Hepatocyte (in vitro differentiated cells): ENCODE results near the gene SUGP2. TPM values are rescaled to one million over a fixed set of nuclear protein-coding genes. Genes with fewer than 3 reads are reported as not detected.
A peak's percentile ranks its signal among the peaks of the same experiment; 100 is the strongest.

ENCODE experiments used
- DNase-seq: peaks from one replicate; pipeline ENCODE4 v3.0.0-alpha.2; 2016; ENCODE audit warnings: low spot score
- H2AFZ ChIP-seq: fragments of 200-600 bp; sonication (generic); 2 replicates; pipeline ENCODE4 v1.6.0; 2016; ENCODE audit warnings: antibody characterized with exemption, mild to moderate bottlenecking
- H3K27ac ChIP-seq: fragments of 200-600 bp; sonication (generic); 2 replicates; pipeline ENCODE4 v1.5.1; 2016; ENCODE audit warnings: mild to moderate bottlenecking
- H3K27me3 ChIP-seq: fragments of 200-600 bp; sonication (generic); 2 replicates; pipeline ENCODE4 v1.6.1; 2016
- H3K36me3 ChIP-seq: fragments of 200-600 bp; sonication (generic); replicated peaks from 2 replicates; pipeline ENCODE4 v1.5.1; 2016; ENCODE audit warnings: low read depth; ENCODE audit not compliant: insufficient read depth
- H3K4me1 ChIP-seq: fragments of 200-600 bp; sonication (generic); 2 replicates; pipeline ENCODE4 v1.5.1; 2016; ENCODE audit warnings: mild to moderate bottlenecking, moderate library complexity; ENCODE audit not compliant: insufficient read depth
- H3K4me2 ChIP-seq: fragments of 200-600 bp; sonication (generic); 2 replicates; pipeline ENCODE4 v1.6.0; 2016
- H3K4me3 ChIP-seq: fragments of 200-600 bp; sonication (generic); 2 replicates; pipeline ENCODE4 v1.5.1; 2016; ENCODE audit warnings: mild to moderate bottlenecking
- H3K79me2 ChIP-seq: fragments of 200-600 bp; sonication (generic); 2 replicates; pipeline ENCODE4 v1.6.0; 2017; ENCODE audit warnings: mild to moderate bottlenecking
- H3K9me2 ChIP-seq: fragments of 200-600 bp; sonication (generic); replicated peaks from 2 replicates; pipeline ENCODE4 v1.6.0; 2017; ENCODE audit warnings: mild to moderate bottlenecking; ENCODE audit not compliant: insufficient read depth
- H3K9me3 ChIP-seq: fragments of 200-600 bp; sonication (generic); 2 replicates; pipeline ENCODE4 v1.5.1; 2016; ENCODE audit warnings: low read depth, mild to moderate bottlenecking
- H4K20me1 ChIP-seq: fragments of 200-600 bp; sonication (generic); 2 replicates; pipeline ENCODE4 v1.6.0; 2016; ENCODE audit warnings: mild to moderate bottlenecking; ENCODE audit not compliant: insufficient read depth, poor library complexity, severe bottlenecking
- CTCF ChIP-seq: fragments of 200-600 bp; sonication (generic); IDR thresholded peaks from 2 replicates; pipeline ENCODE4 v1.5.1; 2016; ENCODE audit warnings: antibody characterized with exemption, mild to moderate bottlenecking; ENCODE audit not compliant: poor library complexity
- EZH2 ChIP-seq: fragments of 200-600 bp; sonication (generic); IDR thresholded peaks from 2 replicates; pipeline ENCODE4 v1.6.1; 2016; ENCODE audit warnings: antibody characterized with exemption, mild to moderate bottlenecking, borderline replicate concordance
- EZH2phosphoT487 ChIP-seq: fragments of 200-600 bp; sonication (generic); IDR thresholded peaks from one replicate; pipeline ENCODE4 v1.6.1; 2018; ENCODE audit warnings: antibody characterized with exemption, mild to moderate bottlenecking, low read depth, moderate library complexity; ENCODE audit not compliant: unreplicated experiment, severe bottlenecking
- WGBS: methylation state at CpG from one replicate; pipeline ENCODE4 v1.1.6; 2016; ENCODE audit warnings: low lambda C conversion rate; ENCODE audit errors: missing lambda C conversion rate; 5-methylcytosine and 5-hydroxymethylcytosine counted together
- polyA plus RNA-seq: library from polyadenylated mRNA; unstranded; fragments of >200 nt; fragmentation: Nextera tagmentation; extraction: Ambion mirVana; gene quantifications from 2 replicates; pipeline ENCODE4 v1.2.1, GENCODE V29; 2016
- total RNA-seq: library from RNA; depleted of rRNA; stranded (reverse); fragments of >200 nt; gene quantifications from 2 replicates; pipeline ENCODE4 v1.2.3, GENCODE V29; 2014

SUGP2 gene
- total and polyA plus RNA-seq, 2 experiments from 2014 or later = 36.4 to 51.0 TPM

- Histone ChIP-seq H3K79me2 (no peaks in the 10 kb centered on the region), H4K20me1 (no peaks in the 10 kb centered on the region), H3K4me3 (no peak overlapping the region), H3K9me3 (no peaks in the 10 kb centered on the region), H2AFZ (no peak overlapping the region), H3K27ac (no peak overlapping the region), H3K4me2 (no peak overlapping the region), H3K27me3 (no peaks in the 10 kb centered on the region), H3K9me2 (no peaks in the 10 kb centered on the region), H3K4me1 (no peaks in the 10 kb centered on the region), H3K36me3 (no peaks in the 10 kb centered on the region)
- DNase-seq = peak; percentile 4
- TF ChIP-seq EZH2phosphoT487 (no peak), CTCF (no peak), EZH2 (no peak)
- WGBS = 95% methylated on average over 20 of the region's 20 CpGs
Observed at GRCh38 chr19:19051478-19052213, 18.3 kb upstream of the SUGP2 start.

GRCh38 chr19:19050731-19051130 lies 17.4 kb upstream of the SUGP2 start:
- Histone ChIP-seq H3K27ac (no peak overlapping the region), H3K27me3 (no peaks in the 10 kb centered on the region), H4K20me1 (no peaks in the 10 kb centered on the region), H3K36me3 (no peaks in the 10 kb centered on the region), H3K9me3 (no peaks in the 10 kb centered on the region), H3K79me2 (no peaks in the 10 kb centered on the region), H3K4me3 (no peak overlapping the region), H3K9me2 (no peaks in the 10 kb centered on the region), H2AFZ (no peak overlapping the region), H3K4me2 (no peak overlapping the region), H3K4me1 (no peaks in the 10 kb centered on the region)
- 95% methylated on average over 2 of the region's 2 CpGs for WGBS
- TF ChIP-seq EZH2phosphoT487 (no peak), CTCF (no peak), EZH2 (no peak)
- no peak for DNase-seq

GRCh38 chr19:19050104-19050503 lies 16.8 kb upstream of the SUGP2 start:
- no peaks in the 10 kb centered on the region for H3K79me2 ChIP-seq
- no peak overlapping the region for H3K4me2 ChIP-seq
- 95% methylated on average over 4 of the region's 4 CpGs for WGBS
- H3K36me3 ChIP-seq = no peaks in the 10 kb centered on the region
- H3K27me3 ChIP-seq = no peaks in the 10 kb centered on the region
- no peaks in the 10 kb centered on the region for H3K4me1 ChIP-seq
- no peak overlapping the region for H2AFZ ChIP-seq
- no peaks in the 10 kb centered on the region for H3K9me3 ChIP-seq
- no peak overlapping the region for H3K27ac ChIP-seq
- TF ChIP-seq EZH2phosphoT487 (no peak), CTCF (no peak), EZH2 (no peak)
- no peaks in the 10 kb centered on the region for H3K9me2 ChIP-seq
- no peak for DNase-seq
- no peaks in the 10 kb centered on the region for H4K20me1 ChIP-seq
- H3K4me3 ChIP-seq = no peak overlapping the region
